SU-DHL-6 (cell line): ENCODE measurements around the gene ANXA2.

Experiments used
- H2AFZ ChIP-seq: fragments of 200-600 bp; sonication (generic); 2 replicates; pipeline ENCODE4 v1.6.1; 2014; ENCODE audit warnings: low read depth, mild to moderate bottlenecking, moderate library complexity, mixed read lengths, antibody characterized with exemption, low read length; ENCODE audit not compliant: severe bottlenecking
- H3F3A ChIP-seq: fragments of 200-600 bp; shearing (Covaris generic); 2 replicates; pipeline ENCODE4 v1.6.0; 2016; ENCODE audit warnings: antibody characterized with exemption, mild to moderate bottlenecking; ENCODE audit not compliant: insufficient read depth
- H3K27ac ChIP-seq: fragments of 200-600 bp; sonication (generic); 2 replicates; pipeline ENCODE4 v1.5.1; 2016; ENCODE audit warnings: low read depth, mild to moderate bottlenecking, low read length, moderate library complexity, mixed read lengths
- H3K27me3 ChIP-seq: fragments of 200-600 bp; sonication (generic), shearing (Covaris generic); 2 replicates; pipeline ENCODE4 v1.6.0; 2014; ENCODE audit warnings: mild to moderate bottlenecking, low read length
- H3K36me3 ChIP-seq: fragments of 200-600 bp; sonication (generic); 2 replicates; pipeline ENCODE4 v1.6.1; 2014; ENCODE audit warnings: mild to moderate bottlenecking, low read length, mixed read lengths
- H3K4me2 ChIP-seq: fragments of 300-600, 200-600 bp; shearing (Covaris generic), sonication (generic); 2 replicates; pipeline ENCODE4 v1.6.0; 2014; ENCODE audit warnings: low read length, low read depth, mild to moderate bottlenecking; ENCODE audit not compliant: poor library complexity, severe bottlenecking
- H3K4me3 ChIP-seq: fragments of 200-600 bp; sonication (generic); 2 replicates; pipeline ENCODE4 v1.5.1; 2014; ENCODE audit warnings: antibody characterized with exemption, low read length, mild to moderate bottlenecking, mixed read lengths; ENCODE audit not compliant: insufficient read depth, poor library complexity, severe bottlenecking
- H3K79me2 ChIP-seq: fragments of 200-600 bp; sonication (generic); 2 replicates; pipeline ENCODE4 v1.6.1; 2014; ENCODE audit warnings: mild to moderate bottlenecking, low read length, moderate library complexity; ENCODE audit not compliant: insufficient read depth
- H3K9ac ChIP-seq: fragments of 200-600 bp; sonication (generic); 2 replicates; pipeline ENCODE4 v1.7.0; 2014; ENCODE audit warnings: mild to moderate bottlenecking, low read length
- H3K9me2 ChIP-seq: fragments of 200-600 bp; sonication (generic); replicated peaks from 2 replicates; pipeline ENCODE4 v1.6.1; 2014; ENCODE audit warnings: low read length; ENCODE audit not compliant: insufficient read depth
- H3K9me3 ChIP-seq: fragments of 200-600 bp; sonication (generic); 2 replicates; pipeline ENCODE4 v1.6.1; 2014; ENCODE audit warnings: low read length, mixed read lengths; ENCODE audit not compliant: insufficient read depth
- H4K20me1 ChIP-seq: fragments of 200-600 bp; sonication (generic); 2 replicates; pipeline ENCODE4 v1.6.1; 2014; ENCODE audit warnings: low read depth, mild to moderate bottlenecking, antibody characterized with exemption, low read length, moderate library complexity, mixed read lengths
- CTCF ChIP-seq: fragments of 200-600 bp; sonication (generic); IDR thresholded peaks from one replicate; pipeline ENCODE4 v1.5.1; 2017; ENCODE audit warnings: antibody characterized with exemption, mild to moderate bottlenecking, low read length, moderate library complexity; ENCODE audit not compliant: insufficient read depth, poor library complexity, severe bottlenecking
- EZH2phosphoT487 ChIP-seq: fragments of 200-600 bp; sonication (generic), shearing (Covaris generic); conservative IDR thresholded peaks from 2 replicates; pipeline ENCODE4 v1.6.1; 2018; ENCODE audit warnings: mild to moderate bottlenecking, antibody characterized with exemption, low read length, moderate library complexity, mixed read lengths

Gene ANXA2

GRCh38 chr15:60324706-60325438 lies 72.9 kb downstream of the ANXA2 start:
- Histone ChIP-seq H3K9ac (no peak overlapping the region), H4K20me1 (no peaks in the 10 kb centered on the region), H3K9me3 (no peaks in the 10 kb centered on the region), H3K27me3 (no peaks in the 10 kb centered on the region), H3F3A (no peaks in the 10 kb centered on the region), H3K27ac (no peak overlapping the region), H3K79me2 (no peaks in the 10 kb centered on the region), H3K36me3 (no peaks in the 10 kb centered on the region), H3K4me2 (no peak overlapping the region), H3K4me3 (no peak overlapping the region), H3K9me2 (no peaks in the 10 kb centered on the region), H2AFZ (no peak overlapping the region)
- TF ChIP-seq EZH2phosphoT487 = no peak
- TF ChIP-seq CTCF = no peak

DNA sequence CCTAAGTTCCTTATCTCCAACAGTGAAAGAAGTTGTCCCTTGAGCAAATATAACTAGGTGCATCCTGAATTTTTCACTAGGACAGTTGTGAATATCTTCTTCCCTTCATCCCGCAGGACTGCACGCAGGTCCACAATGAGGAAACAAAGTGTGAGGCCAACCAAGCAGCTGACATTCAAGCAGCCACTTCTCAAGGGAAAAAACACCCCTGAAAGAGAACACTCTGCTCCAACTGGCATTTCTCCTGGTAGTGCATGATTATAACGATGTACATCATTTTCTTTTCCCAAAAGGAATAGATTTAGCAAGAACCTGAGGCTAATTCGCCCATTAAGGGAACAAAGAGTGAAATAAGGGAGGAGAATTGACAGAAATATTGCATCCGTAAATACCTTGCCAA lies 74.5 kb downstream of the ANXA2 start:
- H3K36me3 ChIP-seq = no peaks in the 10 kb centered on the region
- H3K79me2 ChIP-seq = no peaks in the 10 kb centered on the region
- H2AFZ ChIP-seq = no peak overlapping the region
- no peaks in the 10 kb centered on the region for H3K9me3 ChIP-seq
- TF ChIP-seq CTCF = no peak
- no peak for TF ChIP-seq EZH2phosphoT487
- H3K9ac ChIP-seq = no peak overlapping the region
- H3K9me2 ChIP-seq = no peaks in the 10 kb centered on the region
- H3F3A ChIP-seq = no peaks in the 10 kb centered on the region
- no peak overlapping the region for H3K27ac ChIP-seq
- H3K4me3 ChIP-seq = no peak overlapping the region
- H3K4me2 ChIP-seq = no peak overlapping the region
- no peaks in the 10 kb centered on the region for H3K27me3 ChIP-seq
- no peaks in the 10 kb centered on the region for H4K20me1 ChIP-seq

DNA sequence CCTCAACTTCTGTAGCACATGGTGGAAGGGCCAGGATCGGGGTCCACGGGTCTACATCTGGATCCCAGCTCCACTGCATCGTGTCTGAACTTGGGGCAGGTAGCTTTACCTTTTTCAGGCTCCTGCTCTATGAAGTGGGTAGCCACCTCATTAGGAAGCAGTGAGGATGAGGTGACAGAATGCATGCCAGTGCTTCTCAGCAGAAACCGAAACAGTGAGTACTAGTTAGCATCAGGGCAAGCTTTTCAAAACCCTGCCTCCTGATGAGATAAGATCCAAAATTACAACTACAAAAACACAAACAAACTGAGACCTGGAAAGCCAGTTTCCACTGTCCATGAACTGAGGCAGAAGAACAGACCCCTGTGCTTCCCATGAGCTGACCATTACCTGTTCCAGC lies 77.4 kb downstream of the ANXA2 start:
- H3K4me3 ChIP-seq = no peak overlapping the region
- no peak overlapping the region for H3K27ac ChIP-seq
- no peak overlapping the region for H3K9ac ChIP-seq
- no peaks in the 10 kb centered on the region for H3F3A ChIP-seq
- no peaks in the 10 kb centered on the region for H3K9me3 ChIP-seq
- H3K4me2 ChIP-seq = no peak overlapping the region
- no peaks in the 10 kb centered on the region for H4K20me1 ChIP-seq
- H3K27me3 ChIP-seq = no peaks in the 10 kb centered on the region
- TF ChIP-seq CTCF (no peak), EZH2phosphoT487 (no peak)
- H2AFZ ChIP-seq = no peak overlapping the region
- no peaks in the 10 kb centered on the region for H3K79me2 ChIP-seq
- no peaks in the 10 kb centered on the region for H3K36me3 ChIP-seq
- H3K9me2 ChIP-seq = no peaks in the 10 kb centered on the region
